NCI-H774 (cell line): ENCODE data around the gene EPB41L1.
"Not testable (repeated sequence)": the region's sequence is repeated elsewhere in the genome, so short reads cannot be mapped to it uniquely, and the experiment has no call there.

Source experiments
- DNase-seq: peaks from one replicate; lab custom pipeline; 2025; lab: John Stamatoyannopoulos, UW

EPB41L1 gene

DNA sequence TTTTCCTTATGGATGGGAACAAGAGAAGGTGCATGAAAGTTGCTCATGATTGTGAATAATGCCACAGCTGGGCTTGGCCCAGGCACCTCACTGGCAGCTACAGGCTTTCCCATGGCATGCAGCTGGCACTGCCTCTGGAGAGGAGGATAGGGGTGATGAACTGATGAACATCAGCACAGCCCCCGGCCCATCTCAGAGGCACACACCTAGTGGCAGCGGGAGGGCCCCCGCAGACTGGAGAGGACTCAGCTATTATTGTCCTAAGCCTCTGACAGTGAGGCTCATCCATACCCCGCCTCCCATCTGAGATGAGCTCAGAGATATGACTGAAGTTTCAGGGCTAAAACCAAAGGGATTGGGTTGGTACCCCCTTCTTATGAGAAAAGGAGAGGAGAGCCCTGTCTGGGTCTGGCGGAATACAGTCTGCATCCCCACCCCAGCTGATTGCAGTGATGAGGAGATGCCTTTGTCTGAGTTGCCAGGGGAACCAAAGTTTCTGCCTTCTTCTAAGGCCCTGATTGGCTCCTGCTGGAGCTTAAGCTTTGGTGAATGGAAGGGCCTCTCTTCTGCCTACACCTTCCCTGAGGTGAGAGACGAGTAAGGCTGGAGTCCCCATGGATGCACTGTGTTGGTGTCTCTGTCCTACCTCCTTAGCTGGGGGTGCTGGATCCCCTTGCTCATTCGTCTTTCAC, 27.6 kb upstream of the EPB41L1 start:
- DNase-seq: no peak

DNA sequence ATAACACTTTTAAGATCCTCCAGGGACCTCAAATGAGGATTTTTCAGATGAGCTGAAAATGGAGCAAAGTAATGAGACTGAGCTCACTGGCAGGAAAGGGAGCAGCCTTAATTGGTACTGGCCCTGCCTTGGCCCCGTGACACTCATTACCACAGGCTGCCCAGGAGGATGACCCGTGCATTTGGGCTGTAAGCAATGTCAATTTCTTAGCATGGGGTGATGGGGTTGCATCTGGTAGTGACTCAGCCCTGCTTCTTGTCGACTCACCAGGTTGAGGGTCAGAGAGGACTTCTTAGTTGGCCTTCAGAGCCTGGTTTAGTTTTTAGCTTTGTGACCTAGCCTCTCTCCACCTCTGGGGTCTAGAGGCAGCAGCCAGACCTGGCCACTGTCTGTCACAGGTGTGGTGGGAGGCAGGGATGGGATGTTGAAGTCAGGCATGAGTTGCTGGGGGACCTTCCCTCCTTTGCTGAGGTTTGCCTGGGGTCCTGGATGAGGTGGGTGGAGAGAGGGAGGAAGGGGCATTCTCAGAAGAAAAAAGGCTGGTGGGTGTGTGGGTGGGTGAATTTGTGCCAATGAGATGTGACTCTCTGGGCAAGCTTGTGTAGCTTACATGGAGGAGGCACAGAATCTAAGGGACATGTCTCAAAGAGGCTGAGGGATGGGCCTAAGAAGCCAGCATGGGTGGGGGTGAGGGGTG, 25.9 kb upstream of the EPB41L1 start:
- no peak for DNase-seq

- no peak for DNase-seq
Measured at GRCh38 chr20:36129160-36129543, 25.4 kb upstream of the EPB41L1 start.

DNA sequence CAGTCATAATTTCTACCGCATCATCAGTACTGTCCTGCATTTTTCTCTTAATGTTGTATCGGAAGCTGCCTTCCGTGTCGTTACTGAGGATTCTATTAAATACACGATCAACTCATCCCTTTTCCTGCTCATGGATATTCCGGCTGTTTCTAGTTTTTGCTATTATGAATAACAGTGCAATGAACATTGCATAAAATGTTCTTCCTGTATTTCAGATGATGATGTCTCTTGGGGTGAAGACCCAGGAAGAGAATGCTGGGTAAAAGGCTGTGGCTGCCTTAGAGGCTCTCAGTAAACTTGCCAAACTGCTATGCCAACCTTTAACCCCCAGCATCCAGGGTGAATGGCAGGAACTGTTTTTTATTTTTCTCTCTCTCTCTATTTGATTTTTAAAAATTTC, 24.1 kb upstream of the EPB41L1 start:
- no peak for DNase-seq

DNA sequence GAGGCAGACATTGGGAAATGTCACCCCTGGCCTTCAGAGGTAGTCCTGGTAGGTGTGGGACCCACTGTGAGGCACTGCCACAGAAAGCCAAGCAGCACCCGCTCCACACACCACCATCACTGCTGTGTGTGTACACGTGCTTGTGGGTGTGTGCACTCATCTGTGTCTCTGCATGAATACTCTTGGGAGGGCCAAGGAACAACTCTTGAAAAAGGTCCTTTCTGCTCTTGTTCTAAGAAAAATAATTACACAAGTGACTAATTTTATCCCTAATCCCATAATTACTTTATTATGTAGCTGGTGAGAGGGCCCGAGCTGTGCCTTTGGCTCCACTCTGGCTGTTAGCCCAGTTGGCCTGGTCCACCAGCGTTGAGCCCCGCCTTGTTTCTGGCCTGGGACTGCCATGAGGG, 21.7 kb upstream of the EPB41L1 start:
- no peak for DNase-seq

DNA sequence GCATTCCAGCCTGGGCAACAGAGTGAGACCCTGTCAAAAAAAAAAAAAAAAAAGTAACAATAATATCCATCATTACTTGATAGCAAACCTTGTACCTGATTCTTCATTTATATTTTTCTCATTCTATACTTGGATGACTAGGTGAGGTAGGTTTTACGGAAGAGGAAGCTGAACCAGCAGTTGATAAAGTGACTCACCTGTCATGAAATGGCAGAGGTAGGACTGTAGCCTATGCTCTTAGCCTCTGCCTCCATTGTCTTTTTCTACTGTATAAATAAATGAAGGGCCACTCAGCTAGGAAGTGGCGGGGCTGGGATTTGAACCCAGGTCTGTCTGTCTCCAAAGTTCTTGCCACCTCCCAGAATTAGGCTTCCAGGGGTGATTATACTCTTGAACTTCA, 20.7 kb upstream of the EPB41L1 start:
- no peak for DNase-seq

DNA sequence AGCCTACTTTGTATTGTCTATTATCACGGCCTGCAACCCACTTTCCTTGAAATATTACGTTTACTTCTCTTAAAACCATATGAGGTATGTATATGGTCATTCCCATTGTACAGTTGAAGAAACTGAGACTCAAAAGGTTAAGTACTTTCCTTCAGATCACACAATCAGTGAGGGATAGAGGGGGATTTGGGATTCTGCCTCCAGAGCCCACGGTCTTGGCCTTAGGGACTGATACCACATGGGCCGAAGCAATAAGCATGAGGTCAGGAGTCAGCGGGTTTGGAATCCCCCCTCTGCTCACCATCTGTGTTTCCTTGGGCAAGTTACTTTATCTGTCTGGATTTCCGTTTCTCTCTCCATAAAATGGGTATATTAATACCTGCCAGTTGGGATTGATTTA, 19.4 kb upstream of the EPB41L1 start:
- DNase-seq: no peak

DNA sequence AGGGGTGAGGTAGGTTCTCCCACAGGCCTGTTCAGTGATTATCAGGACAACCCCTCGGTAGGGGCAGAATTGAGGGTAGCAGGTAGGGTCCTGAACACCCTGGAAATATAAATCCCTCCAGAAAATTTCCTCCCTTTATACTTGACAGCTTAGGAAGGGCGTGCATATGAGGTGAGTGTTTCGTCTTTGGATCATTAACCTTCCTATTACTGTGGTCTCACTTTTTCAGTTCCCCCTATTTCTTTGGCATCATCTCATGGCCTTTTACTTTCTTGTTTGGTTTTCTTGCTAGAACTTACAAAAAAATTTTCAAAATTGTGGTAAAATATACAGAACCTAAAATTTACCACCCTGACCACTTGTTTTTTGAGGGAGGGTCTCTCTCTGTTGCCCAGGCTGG, 18.7 kb upstream of the EPB41L1 start:
- no peak for DNase-seq

DNA sequence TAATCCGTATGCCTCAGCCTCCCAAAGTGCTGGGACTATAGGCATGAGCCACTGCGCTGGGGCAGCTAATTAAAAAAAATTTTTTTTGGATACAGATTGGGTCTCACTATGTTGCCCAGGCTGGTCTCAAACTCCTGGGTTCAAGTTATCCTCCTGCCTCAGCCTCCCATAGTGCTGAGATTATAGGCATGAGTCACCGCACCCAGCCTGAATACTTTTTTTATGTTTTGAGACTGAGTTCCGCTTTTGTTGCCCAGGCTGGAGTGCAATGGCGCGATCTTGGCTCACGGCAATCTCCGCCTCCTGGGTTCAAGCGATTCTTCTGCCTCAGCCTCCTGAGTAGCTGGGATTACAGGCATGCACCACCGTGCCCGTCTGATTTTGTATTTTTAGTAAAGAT, 17.2 kb upstream of the EPB41L1 start:
- not testable (repeated sequence) for DNase-seq

- no peak for DNase-seq
Measured at GRCh38 chr20:36141310-36141709, 13.2 kb upstream of the EPB41L1 start.

- DNase-seq: no peak
Measured at GRCh38 chr20:36144336-36144735, 10.2 kb upstream of the EPB41L1 start.

- no peak for DNase-seq
Measured at GRCh38 chr20:36145877-36146707, 8.4 kb upstream of the EPB41L1 start.

DNA sequence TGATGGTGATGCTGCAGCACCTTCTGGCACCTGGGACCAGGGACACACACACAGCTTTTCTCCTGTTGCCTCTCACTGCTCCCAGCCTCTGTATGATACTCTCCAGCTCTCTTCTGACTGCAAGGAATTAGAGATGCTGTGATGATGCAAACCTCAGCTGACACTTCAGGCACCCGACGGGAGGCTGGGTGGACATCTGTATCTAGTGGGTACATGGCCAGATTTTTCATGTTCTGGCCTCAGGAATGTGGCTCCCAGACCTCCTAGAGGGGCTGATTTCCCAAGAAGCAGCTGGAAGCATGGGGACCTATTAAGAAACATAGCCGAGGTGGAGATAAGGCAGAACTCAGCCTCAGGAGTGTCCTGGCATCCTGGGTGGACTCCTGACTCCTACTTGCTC, 6.8 kb upstream of the EPB41L1 start:
- no peak for DNase-seq

GRCh38 chr20:36148439-36148838, 6.1 kb upstream of the EPB41L1 start:
- DNase-seq: no peak

DNA sequence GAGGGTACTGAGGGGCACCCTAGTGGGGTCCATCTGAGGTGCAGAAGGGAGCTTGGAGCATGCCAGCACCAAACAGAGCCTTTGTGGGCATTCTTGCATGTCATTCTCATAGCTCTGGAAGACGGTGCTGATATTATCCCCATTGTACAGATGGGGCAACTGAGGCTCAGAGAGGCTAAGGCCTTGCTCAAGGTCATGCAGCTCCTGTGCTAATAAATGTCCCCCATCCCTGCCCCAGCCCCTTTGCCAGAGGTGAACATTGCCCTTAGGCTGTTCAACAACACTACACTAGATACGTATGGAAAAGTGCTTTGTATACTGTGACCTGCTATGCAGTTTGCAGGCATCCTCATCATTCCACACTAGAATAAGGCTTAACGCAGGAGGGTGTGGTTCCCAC, 5.5 kb upstream of the EPB41L1 start:
- DNase-seq: no peak

- DNase-seq: no peak
Measured at GRCh38 chr20:36149469-36149868, 5.1 kb upstream of the EPB41L1 start.

- DNase-seq: no peak
Measured at GRCh38 chr20:36150489-36150846, 4.1 kb upstream of the EPB41L1 start.

DNA sequence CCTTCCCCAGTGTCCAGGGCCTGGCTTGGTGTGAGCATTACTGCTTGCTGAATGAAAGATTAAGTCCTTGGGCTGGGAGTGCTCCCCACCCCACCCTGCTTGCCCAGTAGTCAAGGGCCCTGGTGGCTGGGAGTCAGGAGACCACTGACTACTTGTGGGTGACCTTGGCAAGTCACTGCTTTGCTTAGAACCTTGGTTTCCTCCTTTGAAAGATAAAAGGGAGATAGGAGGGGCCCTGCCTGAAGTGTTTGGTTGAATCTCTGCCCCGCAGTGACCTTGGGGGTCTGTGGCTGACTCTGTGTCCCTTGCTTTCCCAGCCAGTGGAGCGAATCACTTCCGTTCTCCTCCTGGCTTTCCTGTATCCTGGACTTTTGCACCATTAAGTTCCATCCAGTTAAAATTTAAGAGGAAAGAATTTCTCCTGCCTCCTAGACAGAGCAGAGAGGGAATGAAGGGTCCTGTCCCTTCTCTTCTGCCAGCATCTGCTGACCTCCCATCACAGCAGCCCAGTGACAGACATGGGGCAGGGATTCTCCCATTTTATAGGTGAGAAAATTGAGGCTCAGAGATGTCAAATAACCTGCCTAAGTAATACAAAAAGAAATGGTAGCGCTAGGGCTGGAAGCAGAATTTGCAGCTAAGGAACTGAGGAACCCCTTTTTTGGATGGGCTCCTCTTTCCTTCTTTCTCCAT, 3.5 kb upstream of the EPB41L1 start:
- DNase-seq: no peak

DNA sequence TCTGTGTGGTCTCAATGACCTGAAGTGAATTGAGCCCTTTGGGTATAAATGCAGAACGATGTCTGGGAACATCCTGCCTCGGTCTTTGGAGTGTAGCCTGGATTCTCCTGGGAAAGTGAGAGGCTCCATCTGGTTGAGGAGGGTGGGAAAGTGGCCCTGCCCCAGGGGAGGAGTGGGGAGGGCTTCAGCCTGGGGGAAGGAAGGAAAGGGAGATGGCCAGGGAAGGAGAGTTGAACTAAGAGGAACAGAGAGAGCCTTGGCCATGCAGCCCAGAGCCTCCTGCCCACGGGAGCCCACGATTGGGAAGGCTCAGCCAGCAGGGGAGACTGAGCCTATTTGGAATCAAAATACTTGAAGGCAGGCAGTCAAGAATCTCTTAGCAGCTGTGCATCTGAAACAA, 2.3 kb upstream of the EPB41L1 start:
- no peak for DNase-seq

- DNase-seq: no peak
Measured at GRCh38 chr20:36153204-36153603, 1.3 kb upstream of the EPB41L1 start.

DNA sequence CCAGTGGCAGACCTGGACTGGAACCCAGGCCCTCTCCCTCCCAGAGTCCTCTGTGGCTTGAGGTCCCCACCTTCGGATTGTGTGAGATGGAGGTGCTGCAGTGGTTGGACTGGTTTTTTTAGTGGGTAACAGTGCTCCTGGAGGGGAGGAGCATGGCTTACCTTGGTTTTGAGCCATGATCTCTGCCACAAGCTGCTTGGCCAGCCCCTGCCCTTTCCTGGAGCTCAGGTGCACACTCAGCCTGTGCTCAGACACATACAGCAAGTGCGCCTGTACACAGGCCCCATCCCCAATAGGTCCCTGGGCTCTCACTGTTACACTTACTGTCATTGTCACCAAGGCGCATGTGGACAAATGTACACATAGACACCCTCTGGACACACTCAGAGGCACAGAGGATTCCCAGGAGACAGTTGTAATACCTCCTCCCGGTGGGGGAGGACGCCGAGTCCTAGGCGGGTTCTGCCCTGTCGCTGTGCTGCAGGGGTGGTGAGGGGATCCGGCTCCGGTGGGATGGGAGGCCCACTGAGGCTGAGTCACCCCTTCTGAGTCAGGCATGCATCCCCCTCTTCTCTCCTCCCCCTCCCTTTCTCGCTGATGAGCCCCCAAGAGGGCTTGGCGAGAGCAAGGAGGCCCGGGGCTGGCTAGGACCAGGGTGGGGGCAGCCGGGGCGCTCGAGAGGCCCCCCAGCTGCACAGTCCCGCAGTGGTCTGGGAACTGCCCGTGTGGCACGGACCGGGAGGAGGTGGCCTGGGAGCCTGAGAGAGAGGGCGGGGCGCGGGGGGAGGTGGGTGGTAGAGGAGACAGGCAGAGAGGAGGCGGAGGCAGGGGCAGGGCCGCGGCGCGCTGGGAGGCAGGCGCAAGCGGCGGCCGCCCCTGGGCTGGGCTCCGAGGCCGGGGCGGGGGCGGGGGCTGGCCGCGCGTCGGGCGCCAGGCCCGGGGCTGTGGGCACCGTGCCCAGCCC, 522 bp upstream of the EPB41L1 start:
- DNase-seq: peak; percentile 72

DNA sequence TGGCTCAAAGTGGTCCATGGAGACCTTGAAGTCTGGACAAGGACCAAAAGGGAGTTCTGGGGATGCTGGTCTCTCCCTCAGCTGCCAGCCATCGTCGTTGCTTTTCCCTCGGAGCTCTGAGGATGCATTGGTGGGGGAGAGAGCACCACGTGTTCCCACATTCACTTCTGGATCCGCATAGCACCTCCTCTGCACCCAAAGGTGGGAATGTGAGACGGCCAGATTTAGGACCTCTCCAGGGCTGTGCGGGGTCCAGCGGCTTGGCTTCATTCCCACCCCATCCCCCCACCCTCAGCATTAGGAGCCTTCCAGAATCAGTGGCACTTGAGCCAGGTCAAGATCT, 1.1 kb downstream of the EPB41L1 start:
- DNase-seq: no peak
